OCI-LY3 (cell line): Measurements from ENCODE around the gene NRXN3.

Experiments used
- H2AFZ ChIP-seq: fragments of 200-600, 300-600 bp; shearing (Covaris generic); 2 replicates; pipeline ENCODE4 v1.6.0; 2014; ENCODE audit warnings: antibody characterized with exemption, low read depth, low read length
- H3K27ac ChIP-seq: fragments of 200-600, 300-600 bp; sonication (generic); 2 replicates; pipeline ENCODE4 v1.5.1; 2014; ENCODE audit warnings: mild to moderate bottlenecking, low read length, moderate library complexity, mixed read lengths
- H3K27me3 ChIP-seq: fragments of 200-600, 300-600 bp; sonication (generic); 2 replicates; pipeline ENCODE4 v1.6.1; 2014; ENCODE audit warnings: low read depth, low read length, mixed read lengths
- H3K36me3 ChIP-seq: fragments of 200-600, 300-600 bp; sonication (generic); replicated peaks from 2 replicates; pipeline ENCODE3; 2014; ENCODE audit warnings: low read depth, low read length, mixed read lengths
- H3K4me1 ChIP-seq: fragments of 300-600, 200-600 bp; sonication (generic); 2 replicates; pipeline ENCODE4 v1.6.1; 2014; ENCODE audit warnings: low read length, mixed read lengths
- H3K4me2 ChIP-seq: fragments of 200-600, 300-600 bp; sonication (generic); 2 replicates; pipeline ENCODE4 v1.6.1; 2014; ENCODE audit warnings: low read length, mixed read lengths
- H3K4me3 ChIP-seq: fragments of 300-600, 200-600 bp; sonication (generic); 2 replicates; pipeline ENCODE4 v1.5.1; 2014; ENCODE audit warnings: antibody characterized with exemption, mild to moderate bottlenecking, low read length, moderate library complexity
- H3K79me2 ChIP-seq: fragments of 300-600, 200-600 bp; shearing (Covaris generic); 2 replicates; pipeline ENCODE4 v1.6.1; 2014; ENCODE audit warnings: mild to moderate bottlenecking, low read length, mixed read lengths
- H3K9ac ChIP-seq: fragments of 300-600, 200-600 bp; shearing (Covaris generic); 2 replicates; pipeline ENCODE4 v1.6.0; 2014; ENCODE audit warnings: mild to moderate bottlenecking, low read length, moderate library complexity
- H3K9me3 ChIP-seq: fragments of 200-600, 300-600 bp; shearing (Covaris generic); 2 replicates; pipeline ENCODE4 v1.6.1; 2014; ENCODE audit warnings: low read length, mixed read lengths; ENCODE audit not compliant: insufficient read depth
- H4K20me1 ChIP-seq: fragments of 200-600, 300-600 bp; sonication (generic); 2 replicates; pipeline ENCODE4 v1.6.1; 2016; ENCODE audit warnings: low read length, mixed read lengths; ENCODE audit not compliant: insufficient read depth
- EZH2phosphoT487 ChIP-seq: fragments of 200-600 bp; shearing (Covaris generic); IDR thresholded peaks from 2 replicates; pipeline ENCODE4 v1.6.1; 2018; ENCODE audit warnings: antibody characterized with exemption, mixed run types, low read depth
- TF ChIP-seq, protein P1 (sequence below): fragments of 200-600, 300-600 bp; sonication (generic); IDR thresholded peaks from 2 replicates; pipeline ENCODE4 v1.5.1; 2014; ENCODE audit warnings: antibody characterized with exemption, low read length, low read depth

NRXN3 gene

DNA sequence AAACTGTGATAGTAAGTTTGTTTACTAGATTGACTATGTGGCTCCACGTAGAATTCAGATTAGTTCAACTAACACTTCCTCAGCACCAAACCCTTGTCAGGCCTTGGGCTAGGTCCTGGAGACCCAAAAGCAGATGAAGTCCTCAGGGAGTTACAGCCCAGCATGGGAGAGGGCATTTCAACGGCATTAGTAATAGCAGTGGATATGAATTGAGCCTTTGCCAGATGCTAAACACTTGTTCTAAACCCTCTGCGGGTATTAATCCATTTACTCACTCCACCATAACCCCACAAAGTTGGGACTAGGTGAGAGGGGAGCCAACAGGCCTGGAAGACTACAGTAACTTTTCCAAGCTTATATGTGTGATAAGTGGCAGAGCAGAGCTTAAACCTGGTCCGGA is 1326.5 kb downstream of the NRXN3 start:
- Histone ChIP-seq H3K9me3 (no peaks in the 10 kb centered on the region), H4K20me1 (no peaks in the 10 kb centered on the region), H3K27me3 (no peaks in the 10 kb centered on the region), H3K4me3 (no peak overlapping the region), H2AFZ (no peak overlapping the region), H3K9ac (no peak overlapping the region), H3K4me1 (no peaks in the 10 kb centered on the region), H3K79me2 (no peaks in the 10 kb centered on the region), H3K27ac (no peak overlapping the region), H3K4me2 (no peak overlapping the region), H3K36me3 (no peaks in the 10 kb centered on the region)
- TF ChIP-seq, protein P1, sequence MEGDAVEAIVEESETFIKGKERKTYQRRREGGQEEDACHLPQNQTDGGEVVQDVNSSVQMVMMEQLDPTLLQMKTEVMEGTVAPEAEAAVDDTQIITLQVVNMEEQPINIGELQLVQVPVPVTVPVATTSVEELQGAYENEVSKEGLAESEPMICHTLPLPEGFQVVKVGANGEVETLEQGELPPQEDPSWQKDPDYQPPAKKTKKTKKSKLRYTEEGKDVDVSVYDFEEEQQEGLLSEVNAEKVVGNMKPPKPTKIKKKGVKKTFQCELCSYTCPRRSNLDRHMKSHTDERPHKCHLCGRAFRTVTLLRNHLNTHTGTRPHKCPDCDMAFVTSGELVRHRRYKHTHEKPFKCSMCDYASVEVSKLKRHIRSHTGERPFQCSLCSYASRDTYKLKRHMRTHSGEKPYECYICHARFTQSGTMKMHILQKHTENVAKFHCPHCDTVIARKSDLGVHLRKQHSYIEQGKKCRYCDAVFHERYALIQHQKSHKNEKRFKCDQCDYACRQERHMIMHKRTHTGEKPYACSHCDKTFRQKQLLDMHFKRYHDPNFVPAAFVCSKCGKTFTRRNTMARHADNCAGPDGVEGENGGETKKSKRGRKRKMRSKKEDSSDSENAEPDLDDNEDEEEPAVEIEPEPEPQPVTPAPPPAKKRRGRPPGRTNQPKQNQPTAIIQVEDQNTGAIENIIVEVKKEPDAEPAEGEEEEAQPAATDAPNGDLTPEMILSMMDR = no peak
- TF ChIP-seq EZH2phosphoT487 = no peak

DNA sequence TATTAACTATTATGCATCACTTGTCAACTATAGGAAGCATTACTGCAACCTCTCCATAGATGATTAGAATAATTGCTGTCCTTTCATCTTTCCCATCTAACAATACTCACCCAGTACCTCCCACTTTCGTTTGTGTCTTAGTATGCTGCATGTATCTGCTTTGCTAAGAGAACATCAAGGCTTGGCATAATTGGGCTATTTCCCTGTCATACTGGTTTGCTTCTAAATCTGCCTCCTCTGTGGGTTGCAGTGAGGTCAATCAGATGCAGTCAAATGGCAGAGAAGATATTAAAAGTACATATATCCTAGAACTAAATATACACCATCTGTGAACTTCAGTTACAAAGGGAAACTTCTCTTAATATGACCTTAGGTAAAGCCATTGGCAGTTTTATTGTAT is 1330.3 kb downstream of the NRXN3 start:
- H3K9ac ChIP-seq = no peak overlapping the region
- no peaks in the 10 kb centered on the region for H4K20me1 ChIP-seq
- no peaks in the 10 kb centered on the region for H3K9me3 ChIP-seq
- H3K27me3 ChIP-seq = no peaks in the 10 kb centered on the region
- TF ChIP-seq EZH2phosphoT487 = no peak
- TF ChIP-seq, protein P1 = no peak
- no peak overlapping the region for H2AFZ ChIP-seq
- H3K4me1 ChIP-seq = no peaks in the 10 kb centered on the region
- H3K79me2 ChIP-seq = no peaks in the 10 kb centered on the region
- no peaks in the 10 kb centered on the region for H3K36me3 ChIP-seq
- H3K4me2 ChIP-seq = no peak overlapping the region
- no peak overlapping the region for H3K27ac ChIP-seq
- no peak overlapping the region for H3K4me3 ChIP-seq

DNA sequence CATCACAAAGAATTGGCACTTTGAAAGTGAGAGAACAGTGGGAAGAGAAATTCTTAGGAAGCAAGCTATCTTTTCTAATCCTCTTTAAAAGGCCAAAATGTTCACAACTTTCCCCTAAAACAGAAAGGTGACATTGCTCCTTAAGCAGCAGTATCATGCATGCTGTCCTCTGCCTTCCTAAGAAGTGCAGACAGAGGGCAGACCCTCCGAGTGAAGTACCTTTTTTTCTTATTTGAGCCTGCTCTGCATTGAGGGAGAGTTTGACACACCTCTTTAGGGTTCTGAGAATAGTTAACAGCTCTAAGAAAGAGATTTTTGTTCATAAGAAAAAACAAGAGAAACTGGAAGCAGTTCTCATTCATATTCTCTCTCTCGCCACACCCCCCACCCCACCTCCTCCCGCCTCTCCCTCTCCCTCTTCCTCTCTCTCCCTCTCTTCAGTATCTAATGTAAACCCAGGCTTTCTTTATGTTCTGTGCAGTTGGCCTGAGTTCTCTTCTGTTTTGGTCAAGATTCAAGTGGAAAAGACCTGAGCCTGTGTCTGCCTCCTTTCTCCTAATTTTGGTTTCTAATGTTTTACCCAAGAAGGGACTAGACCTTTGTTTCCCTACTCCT is 1332.1 kb downstream of the NRXN3 start:
- TF ChIP-seq, protein P1 = no peak
- TF ChIP-seq EZH2phosphoT487 = no peak
- Histone ChIP-seq H3K4me3 (no peak overlapping the region), H3K79me2 (no peaks in the 10 kb centered on the region), H3K27ac (no peak overlapping the region), H2AFZ (no peak overlapping the region), H3K27me3 (no peaks in the 10 kb centered on the region), H3K4me1 (no peaks in the 10 kb centered on the region), H3K4me2 (no peak overlapping the region), H3K36me3 (no peaks in the 10 kb centered on the region), H3K9me3 (no peaks in the 10 kb centered on the region), H3K9ac (no peak overlapping the region), H4K20me1 (no peaks in the 10 kb centered on the region)

DNA sequence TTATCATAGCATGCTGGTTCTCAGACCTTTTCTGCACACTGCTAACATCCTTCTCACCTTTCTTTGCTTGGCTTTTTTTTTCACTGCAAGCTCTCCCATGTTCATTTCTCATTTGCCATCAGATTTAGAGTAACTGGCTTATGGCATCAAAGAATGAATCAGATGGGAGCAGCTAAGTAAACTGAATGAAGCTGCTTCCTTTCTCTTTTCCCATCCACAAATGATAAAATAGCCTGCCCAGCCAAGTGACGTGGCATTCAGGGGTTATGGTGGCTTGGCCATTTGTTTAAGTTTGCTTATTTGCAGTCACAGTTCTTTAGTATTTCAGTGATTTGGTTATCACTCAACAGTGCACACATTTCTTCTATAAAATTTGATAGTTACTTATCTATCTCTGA is 1332.6 kb downstream of the NRXN3 start:
- Histone ChIP-seq H3K4me1 (no peaks in the 10 kb centered on the region), H3K4me2 (no peak overlapping the region), H3K79me2 (no peaks in the 10 kb centered on the region), H3K9me3 (no peaks in the 10 kb centered on the region), H2AFZ (no peak overlapping the region), H4K20me1 (no peaks in the 10 kb centered on the region), H3K27me3 (no peaks in the 10 kb centered on the region), H3K27ac (no peak overlapping the region), H3K9ac (no peak overlapping the region), H3K4me3 (no peak overlapping the region), H3K36me3 (no peaks in the 10 kb centered on the region)
- TF ChIP-seq, protein P1 = no peak
- no peak for TF ChIP-seq EZH2phosphoT487
